Vagina (tissue), 2 donors: ENCODE results near the gene MYL7.

ENCODE experiments used
- CTCF ChIP-seq, 3 experiments: fragments of 450-650 bp in 2 of 3; fragments of 200-600 bp in 1 of 3; sonication (generic) in 1 of 3; IDR thresholded peaks; one replicate each; pipeline ENCODE4 v1.5.1; 2017 to 2019; ENCODE audit warnings: antibody characterized with exemption in 3 of 3, mild to moderate bottlenecking in 2 of 3, moderate library complexity in 2 of 3
- POLR2A ChIP-seq, 2 donors: fragments of 450-650 bp; IDR thresholded peaks; one replicate each; pipeline ENCODE4 v1.6.1; 2017; ENCODE audit warnings: antibody characterized with exemption in 2 of 2, mild to moderate bottlenecking in 2 of 2, moderate library complexity in 2 of 2
- POLR2AphosphoS5 ChIP-seq, 2 donors: sonication (generic); formaldehyde crosslinking; IDR thresholded peaks; one replicate each; pipeline ENCODE4 v1.9.0; 2017; ENCODE audit warnings: antibody characterized with exemption in 2 of 2, mild to moderate bottlenecking in 2 of 2, low read depth in 1 of 2; ENCODE audit not compliant: insufficient read depth in 1 of 2

- no peak for TF ChIP-seq CTCF (IDR thresholded peaks at IDR 0.05)
- no peak for TF ChIP-seq POLR2AphosphoS5 (IDR thresholded peaks at IDR 0.05; ENCODE audit: insufficient read depth in 1 of 2, low read depth in 1 of 2)
- TF ChIP-seq POLR2A (IDR thresholded peaks at IDR 0.05): no peak
These were observed 29.4 kb downstream of the MYL7 start for GRCh38 chr7:44111761-44112160.
